GM15510 (cell line): ENCODE data around the gene MRPS5.

Source experiments
- POLR2A ChIP-seq: IDR thresholded peaks from 3 replicates; pipeline ENCODE4 v1.6.1; 2011; ENCODE audit warnings: borderline replicate concordance; ENCODE audit not compliant: insufficient read length; ENCODE audit errors: extremely low read depth

The MRPS5 gene

DNA sequence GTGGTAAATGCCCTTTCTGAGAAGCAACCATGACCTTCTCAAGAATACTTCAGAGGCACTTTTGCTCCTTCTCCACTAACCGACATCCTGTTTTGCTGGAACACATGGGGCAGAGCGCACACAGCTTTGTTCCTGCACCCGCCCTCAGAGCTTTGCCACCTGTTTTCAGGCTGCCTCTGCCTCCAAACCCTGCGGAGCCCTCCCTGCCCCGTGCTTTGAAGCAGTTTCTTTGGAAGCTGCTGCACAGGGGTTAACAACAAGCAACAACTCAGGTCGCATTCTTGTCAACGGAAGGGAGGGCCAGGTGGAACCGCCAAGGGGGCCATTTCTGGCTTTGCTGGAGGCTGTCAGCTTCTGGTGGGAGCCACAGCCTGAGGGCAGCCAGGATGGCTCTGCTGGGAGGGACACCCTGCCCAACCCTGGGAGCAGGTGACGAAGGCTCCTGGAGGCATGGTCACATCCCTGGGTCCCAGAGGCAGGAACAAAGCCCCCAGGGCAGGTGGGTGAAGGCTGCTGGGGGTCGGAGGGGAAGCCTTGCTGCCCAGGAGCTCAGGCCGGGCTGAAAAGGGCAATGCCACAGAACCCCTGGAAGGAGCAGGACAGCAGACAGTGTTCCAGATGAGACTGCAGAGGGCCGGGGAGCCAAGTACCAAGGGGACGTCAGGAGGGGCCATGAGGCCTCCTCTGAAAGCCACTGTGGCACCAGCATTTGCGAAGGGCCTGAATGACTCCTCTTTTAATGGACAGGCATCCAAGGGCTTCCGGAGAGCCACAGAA is 46.8 kb downstream of the MRPS5 start:
- no peak for TF ChIP-seq POLR2A

DNA sequence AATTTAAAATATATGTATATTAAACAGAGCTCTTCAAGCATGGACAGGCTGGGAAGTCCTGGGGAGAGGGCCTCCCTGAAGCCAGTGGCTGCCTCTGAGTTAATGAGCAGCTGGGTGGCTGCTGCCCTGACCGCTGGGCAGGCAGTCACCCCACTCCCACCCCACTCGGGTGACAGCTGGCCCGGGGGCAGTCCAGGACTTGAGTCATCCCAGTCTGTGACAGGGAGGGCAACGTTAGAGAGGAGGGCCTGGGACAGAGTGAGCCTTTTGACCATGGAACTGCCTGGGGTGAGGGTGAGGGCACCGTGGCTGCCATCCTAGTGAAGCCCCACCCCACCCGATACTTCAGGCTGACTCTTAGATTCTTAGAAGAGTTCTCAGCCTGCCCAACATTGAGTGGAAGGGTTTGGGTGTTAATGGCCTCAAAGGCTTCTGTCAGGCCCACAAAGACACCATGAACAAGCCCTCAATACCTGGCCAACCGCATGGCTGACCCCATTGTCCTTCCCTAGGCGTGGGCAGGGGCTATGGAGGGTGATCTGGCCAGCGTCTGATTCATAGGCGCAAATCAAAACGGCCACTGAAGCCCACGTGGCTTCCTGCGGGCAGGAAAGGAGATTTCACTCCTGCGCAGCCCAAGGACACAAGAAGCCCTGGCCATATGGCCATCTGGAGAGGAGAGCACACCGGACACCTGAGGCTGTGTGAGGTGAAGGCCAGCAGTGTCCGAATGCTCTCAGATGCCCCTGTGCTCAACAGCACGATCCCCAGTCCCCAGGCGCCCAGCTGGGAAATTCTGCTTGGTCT is 47.5 kb downstream of the MRPS5 start:
- TF ChIP-seq POLR2A = no peak

DNA sequence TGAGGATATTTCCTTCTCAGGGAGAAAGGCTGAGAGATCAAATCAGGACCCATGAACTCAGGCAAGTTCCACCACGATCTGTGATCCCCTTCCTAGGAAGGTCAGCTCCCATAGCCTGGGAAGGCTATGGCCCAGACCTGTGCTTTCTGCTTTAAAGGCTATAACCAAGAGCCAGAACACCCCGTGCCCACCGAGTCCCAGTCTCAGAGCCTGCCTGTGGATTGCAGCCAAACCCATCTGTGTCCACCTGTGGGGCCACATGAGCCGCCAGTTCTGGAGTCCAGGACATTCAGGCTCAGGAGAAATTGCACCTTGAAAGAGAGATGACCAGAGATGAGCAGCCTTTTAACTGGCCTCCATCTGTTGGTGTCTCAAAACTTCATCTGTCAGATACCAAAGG is 49.2 kb downstream of the MRPS5 start:
- no peak for TF ChIP-seq POLR2A

DNA sequence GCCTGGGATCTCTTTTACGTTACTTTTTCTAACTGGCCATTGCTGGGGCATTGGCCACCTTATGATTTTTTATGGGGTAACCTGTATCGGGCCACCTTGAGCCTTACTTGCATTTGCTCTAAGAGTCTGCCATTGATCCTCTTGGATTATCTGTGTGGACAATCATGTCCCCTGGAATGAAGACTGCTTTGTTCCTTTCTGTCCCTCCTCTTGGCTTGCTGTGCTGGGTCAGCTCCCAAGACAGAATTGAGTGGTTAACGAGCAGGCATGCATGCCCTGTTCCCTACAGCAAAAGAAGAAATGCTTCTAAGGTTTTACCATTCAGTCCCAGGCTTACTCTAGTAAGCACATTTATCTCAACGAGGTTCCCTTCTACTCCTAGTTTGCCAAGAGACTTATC is 49.8 kb downstream of the MRPS5 start:
- no peak for TF ChIP-seq POLR2A

DNA sequence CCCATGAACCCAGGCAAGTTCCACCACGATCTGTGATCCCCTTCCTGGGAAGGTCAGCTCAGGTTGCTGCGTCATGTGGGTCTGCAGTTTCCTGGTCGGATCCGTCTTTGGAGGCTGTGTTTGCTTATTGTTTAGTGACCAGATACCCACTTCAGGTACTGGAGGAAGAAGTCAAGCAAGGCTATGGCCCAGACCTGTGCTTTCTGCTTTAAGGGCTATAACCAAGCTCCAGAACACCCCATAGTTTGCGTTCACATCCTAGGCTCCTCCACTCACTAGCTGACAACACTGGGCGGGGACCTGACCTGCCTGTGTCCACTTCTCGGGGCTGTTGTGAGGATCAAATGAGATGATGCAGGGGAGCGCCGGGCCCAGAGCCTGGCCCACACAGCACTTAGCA is 52.1 kb downstream of the MRPS5 start:
- TF ChIP-seq POLR2A = no peak

DNA sequence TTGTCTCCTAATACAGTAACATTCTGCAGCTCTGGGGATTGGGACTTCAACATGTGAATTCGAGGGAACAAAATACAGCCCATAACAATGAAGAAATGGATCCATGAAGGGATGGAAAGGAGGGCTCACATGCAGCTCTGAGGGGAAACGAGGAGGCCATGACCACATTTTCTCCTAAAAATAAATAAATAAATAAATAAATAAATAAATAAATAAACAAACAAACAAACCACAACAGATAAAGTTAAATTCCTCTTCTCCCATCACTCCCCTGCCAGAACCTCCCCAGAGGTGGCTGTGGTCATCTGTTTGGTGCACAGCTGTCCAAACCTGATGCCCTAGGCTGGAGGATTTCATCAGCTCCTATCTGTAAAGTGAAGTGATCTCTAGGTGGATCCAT is 53.4 kb downstream of the MRPS5 start:
- TF ChIP-seq POLR2A = no peak

DNA sequence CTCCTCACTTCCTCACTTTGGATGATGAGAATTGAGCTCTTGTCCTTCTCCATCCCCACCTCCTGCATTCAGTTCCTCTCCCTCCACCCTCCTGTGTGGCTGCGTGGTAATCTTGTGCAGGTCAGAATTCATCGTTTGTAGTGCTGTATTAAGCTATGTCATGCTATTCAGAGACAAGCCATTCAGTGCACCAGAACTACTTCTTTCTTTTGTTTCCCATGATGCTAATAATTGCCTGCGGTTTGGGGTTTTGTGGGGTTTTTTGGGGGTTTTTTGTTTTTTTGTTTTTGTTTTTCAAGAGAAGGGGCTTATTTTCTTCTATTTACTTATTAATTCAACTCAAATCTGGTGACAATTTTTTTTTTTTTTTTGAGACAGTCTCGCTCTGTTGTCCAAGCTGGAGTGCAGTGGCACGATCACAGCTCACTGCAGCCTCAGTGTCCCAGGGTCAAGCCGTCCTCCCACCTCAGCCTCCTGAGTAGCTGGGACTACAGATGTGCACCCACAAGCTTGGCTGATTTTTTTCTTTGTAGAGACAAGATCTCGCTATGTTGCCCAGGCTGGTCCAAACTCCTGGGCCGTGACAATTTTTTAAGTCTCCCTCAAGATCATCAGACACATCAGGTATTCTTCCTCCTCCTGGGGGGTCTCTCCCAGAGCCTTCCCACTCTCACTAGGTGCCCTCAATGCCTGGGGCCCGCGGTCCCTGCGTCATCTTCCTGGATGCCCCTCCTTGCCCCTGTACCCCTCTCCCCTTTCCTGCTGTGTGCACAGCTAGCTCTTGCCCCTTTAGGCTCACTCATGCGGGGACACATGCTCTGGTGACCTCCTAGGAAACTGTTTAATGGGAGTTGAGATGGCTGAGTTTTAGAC is 58.3 kb downstream of the MRPS5 start:
- no peak for TF ChIP-seq POLR2A

DNA sequence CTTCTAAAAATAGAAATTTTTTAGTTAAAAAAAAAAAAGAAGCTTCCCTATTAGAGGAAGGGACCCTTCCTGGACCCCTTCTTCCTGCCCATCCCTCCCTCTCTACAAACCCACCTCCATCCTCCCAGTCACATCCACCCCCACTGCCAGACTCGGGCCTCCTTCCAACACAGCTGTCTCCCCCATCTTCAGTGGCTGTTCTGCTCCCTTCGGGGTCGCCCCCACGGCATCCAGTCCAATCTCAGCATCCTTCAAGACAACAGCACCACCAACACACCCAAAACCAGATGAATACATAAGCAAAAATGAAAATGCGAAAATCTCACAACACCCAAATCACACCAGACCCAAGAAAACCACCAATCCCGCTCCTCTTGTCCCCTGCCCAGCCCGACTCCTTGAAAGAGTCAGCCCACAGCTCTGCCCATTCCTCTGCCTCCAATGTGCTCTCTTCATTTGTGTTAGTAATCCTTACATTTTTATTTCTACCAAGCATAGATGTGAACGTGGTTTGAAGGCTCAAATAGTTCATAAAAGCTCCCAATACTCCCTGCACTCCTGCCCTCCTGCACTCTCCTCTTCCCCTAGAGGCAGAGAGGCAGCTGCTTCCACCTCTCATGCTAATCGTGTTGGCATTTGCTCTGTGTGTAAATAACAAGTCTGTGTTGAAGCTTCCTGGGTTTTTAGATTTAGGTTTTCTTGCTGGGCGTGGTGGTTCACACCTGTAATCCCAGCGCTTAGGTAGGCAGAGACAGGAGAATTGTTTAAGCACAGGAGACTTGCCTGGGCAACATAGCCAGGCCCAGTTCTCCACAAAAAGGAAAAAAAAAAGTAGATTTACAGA is 59.1 kb downstream of the MRPS5 start:
- no peak for TF ChIP-seq POLR2A

DNA sequence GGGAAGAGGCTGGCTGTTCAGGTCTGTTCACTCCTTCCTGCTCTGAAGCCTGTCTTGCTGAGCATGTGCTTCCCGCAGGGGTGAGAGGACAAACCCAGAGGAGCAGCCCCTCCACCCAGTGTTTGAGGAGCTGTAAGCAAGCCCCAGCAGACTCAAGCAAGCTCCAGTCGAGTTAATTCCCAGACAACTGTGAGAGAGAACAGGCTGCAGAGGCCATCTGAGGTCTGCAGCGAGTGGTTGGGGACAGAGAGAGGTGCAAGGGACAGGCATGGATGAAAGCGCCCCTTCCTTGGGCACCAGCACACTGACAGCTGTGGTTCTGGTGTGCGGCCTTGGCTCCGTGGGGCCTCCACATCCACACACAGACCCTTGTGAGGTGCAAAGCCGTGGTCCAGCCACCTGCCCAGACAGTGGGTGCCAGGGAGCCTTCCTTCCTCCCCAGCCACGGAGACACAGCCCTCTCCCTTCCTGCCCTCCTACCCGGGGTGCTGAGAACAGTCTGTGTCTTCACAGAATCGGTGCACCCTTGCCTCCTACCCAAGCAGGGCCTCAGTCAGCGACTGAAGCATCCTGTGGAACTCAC is 59.9 kb downstream of the MRPS5 start:
- TF ChIP-seq POLR2A = no peak

DNA sequence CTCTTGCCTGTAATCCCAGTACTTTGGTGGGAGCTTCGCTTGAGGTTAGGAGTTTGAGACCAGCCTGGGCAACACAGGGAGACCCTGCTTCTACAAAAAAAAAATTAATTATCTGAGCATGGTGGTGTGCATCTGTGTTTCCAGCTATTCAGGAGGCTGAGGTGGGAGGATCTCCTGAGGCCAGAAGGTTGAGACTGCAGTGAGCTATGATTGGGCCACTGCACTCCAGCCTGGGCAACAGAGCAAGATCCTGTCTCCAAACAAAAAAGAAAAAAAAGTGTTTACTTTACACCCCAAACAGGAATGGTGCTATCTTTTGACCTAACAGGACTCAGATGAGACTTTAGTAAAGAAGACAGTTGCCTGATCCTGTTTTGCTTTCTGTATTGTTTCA is 60.5 kb downstream of the MRPS5 start:
- no peak for TF ChIP-seq POLR2A

DNA sequence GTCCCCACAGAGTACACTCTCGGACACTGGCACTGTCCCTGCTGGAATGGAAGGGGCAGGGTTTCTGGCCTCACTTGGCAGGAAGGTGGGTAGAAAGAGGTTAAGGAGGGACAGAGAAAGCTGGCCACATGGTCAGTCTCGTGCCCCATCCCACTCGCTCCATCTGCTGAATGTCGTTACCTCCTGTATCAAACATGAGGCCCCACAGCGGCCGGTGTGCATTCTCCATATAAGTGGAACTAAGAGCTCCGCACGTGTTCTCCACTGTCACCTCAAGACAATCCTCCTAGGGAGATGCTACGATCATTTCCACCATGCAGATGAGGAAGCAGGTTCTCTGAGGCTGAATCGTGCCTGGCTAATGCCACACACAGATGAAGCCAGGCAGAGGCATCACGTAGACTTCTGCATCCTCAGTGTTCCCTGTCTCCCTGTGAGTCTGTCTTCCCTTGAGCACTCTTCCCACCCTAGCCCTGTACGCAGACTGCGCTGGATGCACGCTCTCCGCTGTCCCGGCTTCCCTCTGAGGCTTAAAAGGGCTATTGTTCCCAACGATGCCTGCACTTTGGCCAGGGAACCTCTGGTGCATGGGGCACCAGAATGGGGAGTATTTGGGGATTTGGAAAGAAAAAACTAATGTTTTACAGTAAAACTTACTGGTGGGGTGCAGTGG is 61.0 kb downstream of the MRPS5 start:
- no peak for TF ChIP-seq POLR2A

DNA sequence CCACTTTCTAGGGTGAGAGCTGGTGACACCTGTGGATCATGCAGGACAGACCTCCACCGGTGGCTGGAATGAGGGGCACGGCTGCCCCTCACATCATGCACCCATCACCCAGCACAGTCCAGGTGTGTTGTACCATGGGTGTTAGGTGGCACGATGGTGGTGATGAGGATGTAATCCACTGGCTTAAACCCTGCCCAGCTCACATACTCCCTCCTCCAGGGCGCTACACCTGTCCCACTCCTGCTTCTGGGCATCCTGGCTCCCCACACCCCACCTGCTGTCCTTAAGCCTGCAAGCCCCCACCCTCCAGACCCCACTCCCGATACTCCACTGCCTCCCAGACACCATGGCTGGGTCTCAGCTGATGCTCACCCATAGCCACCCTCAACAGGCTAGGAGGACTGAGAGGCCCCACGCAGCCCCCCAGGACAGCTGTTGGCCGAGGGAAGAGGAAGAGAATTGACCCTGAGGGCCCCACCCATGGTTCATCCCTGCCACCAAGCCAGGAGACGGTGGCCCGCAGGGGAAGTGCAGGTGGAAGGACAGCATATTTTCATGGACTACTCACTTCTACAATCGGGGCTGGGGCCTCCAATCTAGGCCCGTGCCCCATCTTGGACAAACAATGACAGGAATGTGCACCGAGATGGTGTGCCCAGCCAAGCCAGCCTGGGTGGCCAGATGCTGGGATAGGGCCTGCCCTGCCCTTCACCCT is 61.8 kb downstream of the MRPS5 start:
- no peak for TF ChIP-seq POLR2A
